ENCODE results near the gene ATP4A.

The ATP4A gene

GRCh38 chr19:35544110-35544802 is 19.2 kb downstream of the ATP4A start:
- H3K4me3 ChIP-seq (ENCODE audit: control insufficient read depth, low read depth, low read length): peak overlapping the region; percentile 95
- no peak for TF ChIP-seq CTCF (IDR thresholded peaks at IDR 0.05; ENCODE audit: control insufficient read depth, insufficient read depth, low read depth, low read length, missing control alignments)
- no peak for DNase-seq (ENCODE audit: low read depth)

- no peak for DNase-seq (ENCODE audit: low read depth)
- no peak overlapping the region for H3K4me3 ChIP-seq (ENCODE audit: control insufficient read depth, low read depth, low read length)
- TF ChIP-seq CTCF (IDR thresholded peaks at IDR 0.05; ENCODE audit: control insufficient read depth, insufficient read depth, low read depth, low read length, missing control alignments): no peak
These were observed 20.0 kb downstream of the ATP4A start for GRCh38 chr19:35543280-35544109.

- no peak for DNase-seq (ENCODE audit: low read depth)
- TF ChIP-seq CTCF (IDR thresholded peaks at IDR 0.05; ENCODE audit: control insufficient read depth, insufficient read depth, low read depth, low read length, missing control alignments): no peak
- H3K4me3 ChIP-seq (ENCODE audit: control insufficient read depth, low read depth, low read length): no peak overlapping the region
These were observed 21.2 kb downstream of the ATP4A start for GRCh38 chr19:35542209-35542608.

GRCh38 chr19:35540356-35540927 is 23.0 kb downstream of the ATP4A start:
- DNase-seq (ENCODE audit: low read depth): no peak
- H3K4me3 ChIP-seq (ENCODE audit: control insufficient read depth, low read depth, low read length): no peak overlapping the region
- no peak for TF ChIP-seq CTCF (IDR thresholded peaks at IDR 0.05; ENCODE audit: control insufficient read depth, insufficient read depth, low read depth, low read length, missing control alignments)

- no peak for TF ChIP-seq CTCF (IDR thresholded peaks at IDR 0.05; ENCODE audit: control insufficient read depth, insufficient read depth, low read depth, low read length, missing control alignments)
- H3K4me3 ChIP-seq (ENCODE audit: control insufficient read depth, low read depth, low read length): no peak overlapping the region
- no peak for DNase-seq (ENCODE audit: low read depth)
These were observed 23.6 kb downstream of the ATP4A start for GRCh38 chr19:35539850-35540249.

GRCh38 chr19:35539314-35539713 is 24.1 kb downstream of the ATP4A start:
- no peak for DNase-seq (ENCODE audit: low read depth)
- H3K4me3 ChIP-seq (ENCODE audit: control insufficient read depth, low read depth, low read length): no peak overlapping the region
- TF ChIP-seq CTCF (IDR thresholded peaks at IDR 0.05; ENCODE audit: control insufficient read depth, insufficient read depth, low read depth, low read length, missing control alignments): no peak
